Subcutaneous adipose tissue (tissue), 4 donors: ENCODE measurements around the gene EPHA3. TPM values are rescaled to one million over a fixed set of nuclear protein-coding genes. Genes with fewer than 3 reads are reported as not detected.

Experiments used
- total RNA-seq, 4 donors: library from RNA; depleted of rRNA; stranded (reverse); fragments of >200 nt; gene quantifications; one replicate each; pipeline ENCODE4 v1.1.0, GENCODE V29; 2016
- TF ChIP-seq, protein P1 (sequence below): fragments of 450-650 bp; IDR thresholded peaks from one replicate; pipeline ENCODE4 v1.5.1; 2016; ENCODE audit warnings: low read depth, mild to moderate bottlenecking, control low read depth, antibody characterized with exemption, moderate library complexity

EPHA3 gene
- total RNA-seq, 4 donors from 2014 or later = 5.6 to 7.2 (median 6.1) TPM

GRCh38 chr3:89314454-89315098 is 207.2 kb downstream of the EPHA3 start:
- TF ChIP-seq, protein P1, sequence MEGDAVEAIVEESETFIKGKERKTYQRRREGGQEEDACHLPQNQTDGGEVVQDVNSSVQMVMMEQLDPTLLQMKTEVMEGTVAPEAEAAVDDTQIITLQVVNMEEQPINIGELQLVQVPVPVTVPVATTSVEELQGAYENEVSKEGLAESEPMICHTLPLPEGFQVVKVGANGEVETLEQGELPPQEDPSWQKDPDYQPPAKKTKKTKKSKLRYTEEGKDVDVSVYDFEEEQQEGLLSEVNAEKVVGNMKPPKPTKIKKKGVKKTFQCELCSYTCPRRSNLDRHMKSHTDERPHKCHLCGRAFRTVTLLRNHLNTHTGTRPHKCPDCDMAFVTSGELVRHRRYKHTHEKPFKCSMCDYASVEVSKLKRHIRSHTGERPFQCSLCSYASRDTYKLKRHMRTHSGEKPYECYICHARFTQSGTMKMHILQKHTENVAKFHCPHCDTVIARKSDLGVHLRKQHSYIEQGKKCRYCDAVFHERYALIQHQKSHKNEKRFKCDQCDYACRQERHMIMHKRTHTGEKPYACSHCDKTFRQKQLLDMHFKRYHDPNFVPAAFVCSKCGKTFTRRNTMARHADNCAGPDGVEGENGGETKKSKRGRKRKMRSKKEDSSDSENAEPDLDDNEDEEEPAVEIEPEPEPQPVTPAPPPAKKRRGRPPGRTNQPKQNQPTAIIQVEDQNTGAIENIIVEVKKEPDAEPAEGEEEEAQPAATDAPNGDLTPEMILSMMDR = no peak

- TF ChIP-seq, protein P1 = no peak
These were observed 208.5 kb downstream of the EPHA3 start for GRCh38 chr3:89315750-89316470.

- TF ChIP-seq, protein P1 = no peak
These were observed 212.8 kb downstream of the EPHA3 start for GRCh38 chr3:89320186-89320585.

GRCh38 chr3:89326997-89327396 is 219.6 kb downstream of the EPHA3 start:
- TF ChIP-seq, protein P1 = no peak

- TF ChIP-seq, protein P1 = no peak
These were observed 225.0 kb downstream of the EPHA3 start for GRCh38 chr3:89332386-89332785.

DNA sequence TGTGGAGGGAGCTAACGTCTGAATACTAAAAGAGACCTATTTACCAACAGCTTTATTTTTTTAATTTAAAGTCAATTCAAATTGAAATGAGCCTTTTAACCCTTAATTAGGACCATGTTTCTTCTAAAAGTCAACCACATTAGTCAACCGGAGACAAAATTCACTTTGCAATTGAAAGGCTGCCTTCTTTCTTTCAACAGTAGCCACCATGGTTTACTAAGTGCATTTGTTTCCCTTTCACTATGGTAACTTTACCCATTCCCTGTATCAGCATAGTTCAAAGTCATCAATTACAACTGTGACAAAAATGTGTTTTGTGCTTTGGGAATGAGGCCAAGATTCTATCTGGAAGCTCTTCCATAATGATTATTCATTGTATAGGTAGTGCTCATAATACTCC is 225.4 kb downstream of the EPHA3 start:
- TF ChIP-seq, protein P1 = no peak

DNA sequence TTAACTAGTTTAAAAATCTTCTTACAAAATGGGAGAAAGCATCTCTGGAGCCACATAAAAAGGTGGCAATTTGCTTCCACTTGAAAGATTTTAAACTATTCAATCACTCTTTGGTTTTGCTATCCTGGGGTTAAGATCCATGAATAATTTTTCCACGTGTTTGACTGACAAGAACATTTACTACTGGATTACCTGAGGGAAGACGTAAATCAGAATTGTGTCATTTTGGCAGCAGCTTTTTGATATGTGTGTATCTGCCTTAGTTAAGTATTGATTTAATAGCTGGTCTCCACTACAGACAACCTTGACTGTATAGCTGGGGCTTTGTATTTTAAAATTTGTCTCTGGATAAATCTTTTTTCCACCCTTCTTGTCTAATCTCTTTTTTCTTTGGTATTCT is 228.3 kb downstream of the EPHA3 start:
- TF ChIP-seq, protein P1 = no peak
